IMR-90 (cell line): Measurements from ENCODE around the gene HIVEP3. TPM values are rescaled to one million over a fixed set of nuclear protein-coding genes. Genes with fewer than 3 reads are reported as not detected.
A peak's percentile ranks its signal among the peaks of the same experiment; 100 is the strongest.

ENCODE experiments used
- ATAC-seq: fragments of 200-7000 bp; cut with Tn5 transposase; 2 replicates; pipeline ENCODE4 v1.9.1; 2020; ENCODE audit warnings: low read depth, mild to moderate bottlenecking, moderate library complexity
- BruUV-seq: library from RNA; stranded (reverse); fragments of 400-500 nt; replicated peaks from 2 replicates; lab custom pipeline; 2021; lab: Mats Ljungman, UMichigan
- CTCF ChIA-PET: fragments of 300-600 bp; formaldehyde crosslinking; extraction: SDS; loops from one replicate; lab custom pipeline; 2021; ENCODE audit warnings: antibody characterized with exemption; lab: Yijun Ruan, JAX
- POLR2A ChIA-PET: fragments of 300-600 bp; sonication (Branson Sonifier 250); formaldehyde crosslinking; loops from one replicate; lab custom pipeline; 2022; ENCODE audit warnings: antibody characterized with exemption; ENCODE audit not compliant: unreplicated experiment; lab: Charles Lee
- DNase-seq: peaks from one replicate; pipeline ENCODE4 v3.0.0; 2013
- H2AFZ ChIP-seq: replicated peaks from 2 replicates; pipeline ENCODE3; 2013; ENCODE audit warnings: low read length, mild to moderate bottlenecking; ENCODE audit not compliant: poor library complexity
- H2AK5ac ChIP-seq: 2 replicates; pipeline ENCODE4 v1.6.1; 2013; ENCODE audit warnings: low read depth, low read length, inconsistent platforms
- H2AK9ac ChIP-seq: replicated peaks from 2 replicates; pipeline ENCODE3; 2013; ENCODE audit warnings: mild to moderate bottlenecking, low read depth, low read length, moderate library complexity; ENCODE audit not compliant: poor library complexity
- H2BK120ac ChIP-seq: 2 replicates; pipeline ENCODE4 v1.6.1; 2013; ENCODE audit warnings: low read depth, low read length, inconsistent platforms
- H2BK15ac ChIP-seq: 3 replicates; pipeline ENCODE4 v1.6.1; 2013; ENCODE audit warnings: low read depth, low read length, inconsistent platforms
- H2BK20ac ChIP-seq: 2 replicates; pipeline ENCODE4 v1.6.1; 2013; ENCODE audit warnings: low read depth, mild to moderate bottlenecking, inconsistent platforms, low read length, moderate library complexity
- H2BK5ac ChIP-seq: 2 replicates; pipeline ENCODE4 v1.6.1; 2013; ENCODE audit warnings: mild to moderate bottlenecking, low read depth, low read length, inconsistent platforms; ENCODE audit not compliant: poor library complexity, severe bottlenecking
- H3K14ac ChIP-seq: replicated peaks from 2 replicates; pipeline ENCODE4 v1.6.1; 2013; ENCODE audit warnings: low read depth, low read length, inconsistent platforms
- H3K18ac ChIP-seq: 2 replicates; pipeline ENCODE4 v1.6.1; 2013; ENCODE audit warnings: low read depth, low read length, control low read depth
- H3K23ac ChIP-seq: 2 replicates; pipeline ENCODE4 v1.6.1; 2013; ENCODE audit warnings: low read depth, low read length, inconsistent platforms
- H3K27ac ChIP-seq: 2 replicates; pipeline ENCODE4 v1.5.1; 2013; ENCODE audit warnings: mild to moderate bottlenecking, control low read depth, low read length; ENCODE audit not compliant: insufficient read depth
- H3K27me3 ChIP-seq: 2 replicates; pipeline ENCODE4 v1.6.1; 2013; ENCODE audit warnings: low read length; ENCODE audit not compliant: control insufficient read depth, insufficient read depth
- H3K36me3 ChIP-seq: 2 replicates; pipeline ENCODE4 v1.6.1; 2013; ENCODE audit warnings: low read length, mixed read lengths; ENCODE audit not compliant: control insufficient read depth, insufficient read depth
- H3K4ac ChIP-seq: 2 replicates; pipeline ENCODE4 v1.6.1; 2013; ENCODE audit warnings: low read depth, low read length, inconsistent platforms
- H3K4me1 ChIP-seq: 2 replicates; pipeline ENCODE4 v1.6.1; 2013; ENCODE audit warnings: low read length, mixed read lengths; ENCODE audit not compliant: control insufficient read depth, insufficient read depth
- H3K4me2 ChIP-seq: 2 replicates; pipeline ENCODE4 v1.6.1; 2013; ENCODE audit warnings: low read depth, mild to moderate bottlenecking, control low read depth, low read length, moderate library complexity
- H3K4me3 ChIP-seq: 2 replicates; pipeline ENCODE4 v1.5.1; 2013; ENCODE audit warnings: low read depth, mild to moderate bottlenecking, control low read depth, low read length, moderate library complexity; ENCODE audit not compliant: insufficient read depth
- H3K56ac ChIP-seq: 2 replicates; pipeline ENCODE4 v1.6.1; 2013; ENCODE audit warnings: low read length, inconsistent platforms; ENCODE audit not compliant: insufficient read depth; ENCODE audit errors: extremely low read depth
- H3K79me1 ChIP-seq, 2 experiments: 2 replicates each; pipeline ENCODE4 v1.6.1; 2013; ENCODE audit warnings: low read length in 2 of 2, inconsistent platforms in 1 of 2, low read depth in 1 of 2
- H3K9ac ChIP-seq: 2 replicates; pipeline ENCODE4 v1.6.1; 2013; ENCODE audit warnings: low read depth, low read length, control low read depth
- H3K9me1 ChIP-seq: 2 replicates; pipeline ENCODE4 v1.6.1; 2013; ENCODE audit warnings: low read length, inconsistent platforms; ENCODE audit not compliant: insufficient read depth
- H3K9me3 ChIP-seq: 2 replicates; pipeline ENCODE4 v1.6.1; 2013; ENCODE audit warnings: low read length; ENCODE audit not compliant: control insufficient read depth, insufficient read depth
- H4K20me1 ChIP-seq: 2 replicates; pipeline ENCODE4 v1.6.1; 2013; ENCODE audit warnings: low read length, inconsistent platforms; ENCODE audit not compliant: insufficient read depth
- H4K5ac ChIP-seq: 2 replicates; pipeline ENCODE4 v1.6.1; 2013; ENCODE audit warnings: mild to moderate bottlenecking, low read depth, low read length, control low read depth
- H4K8ac ChIP-seq, 2 experiments: 2 replicates each; pipeline ENCODE4 v1.6.1; 2013; ENCODE audit warnings: low read depth in 2 of 2, low read length in 2 of 2, control low read depth in 1 of 2, inconsistent platforms in 1 of 2
- H4K91ac ChIP-seq: 2 replicates; pipeline ENCODE4 v1.6.1; 2013; ENCODE audit warnings: low read depth, low read length, inconsistent platforms; ENCODE audit not compliant: insufficient read depth
- BHLHE40 ChIP-seq: fragments of 150-350 bp; IDR thresholded peaks from 2 replicates; pipeline ENCODE4 v1.6.1; 2016; ENCODE audit warnings: mild to moderate bottlenecking, low read depth, low read length
- CEBPB ChIP-seq: IDR thresholded peaks from 2 replicates; pipeline ENCODE4 v1.6.1; 2012; ENCODE audit warnings: low read depth, low read length, improper control_type of control experiment
- CHD1 ChIP-seq: IDR thresholded peaks from 2 replicates; pipeline ENCODE4 v1.6.1; 2012; ENCODE audit warnings: low read depth, low read length, improper control_type of control experiment
- FOS ChIP-seq: fragments of 150-350 bp; IDR thresholded peaks from 2 replicates; pipeline ENCODE4 v1.6.1; 2016; ENCODE audit warnings: low read depth, low read length
- MAFK ChIP-seq: IDR thresholded peaks from 2 replicates; pipeline ENCODE4 v1.6.1; 2012; ENCODE audit warnings: low read depth, low read length, improper control_type of control experiment
- MAZ ChIP-seq: IDR thresholded peaks from 2 replicates; pipeline ENCODE4 v1.6.1; 2012; ENCODE audit warnings: low read depth, mild to moderate bottlenecking, low read length, improper control_type of control experiment, moderate library complexity, borderline replicate concordance
- MXI1 ChIP-seq: IDR thresholded peaks from 2 replicates; pipeline ENCODE4 v1.6.1; 2012; ENCODE audit warnings: low read depth, mild to moderate bottlenecking, low read length, moderate library complexity, borderline replicate concordance
- NFE2L2 ChIP-seq: fragments of 150-350 bp; IDR thresholded peaks from 2 replicates; pipeline ENCODE4 v1.6.1; 2016; ENCODE audit warnings: low read depth, mild to moderate bottlenecking, low read length
- POLR2A ChIP-seq: IDR thresholded peaks from 2 replicates; pipeline ENCODE4 v1.6.1; 2012; ENCODE audit warnings: mild to moderate bottlenecking, low read depth, low read length
- RAD21 ChIP-seq: IDR thresholded peaks from 2 replicates; pipeline ENCODE4 v1.6.1; 2012; ENCODE audit warnings: low read length, improper control_type of control experiment
- RCOR1 ChIP-seq: IDR thresholded peaks from 2 replicates; pipeline ENCODE4 v1.6.1; 2012; ENCODE audit warnings: mild to moderate bottlenecking, low read length, improper control_type of control experiment; ENCODE audit not compliant: insufficient replicate concordance
- RFX5 ChIP-seq: IDR thresholded peaks from 2 replicates; pipeline ENCODE4 v1.8.0; 2012; ENCODE audit warnings: low read depth, mild to moderate bottlenecking, low read length, moderate library complexity
- SMC3 ChIP-seq: fragments of 150-350 bp; IDR thresholded peaks from 2 replicates; pipeline ENCODE4 v1.6.1; 2016; ENCODE audit warnings: low read depth, mild to moderate bottlenecking, antibody characterized with exemption, low read length, moderate library complexity
- USF2 ChIP-seq: fragments of 150-350 bp; IDR thresholded peaks from 2 replicates; pipeline ENCODE4 v1.6.1; 2017; ENCODE audit warnings: mild to moderate bottlenecking, antibody characterized with exemption, low read length, low read depth
- WGBS, 2 experiments: methylation state at CpG; one replicate each; pipeline versions ENCODE4 v1.1.5 to v1.1.7; 2013; ENCODE audit warnings: missing lambda C conversion rate in 2 of 2; ENCODE audit not compliant: insufficient read length in 1 of 2; ENCODE audit errors: extremely low coverage in 2 of 2; 5-methylcytosine and 5-hydroxymethylcytosine counted together
- dilution Hi-C: fragments of 300-500 bp; cut with HindIII; formaldehyde crosslinking; loops from one replicate; pipeline ENCODE4 v1.14.3; 2018; ENCODE audit warnings: low sequenced_read_pairs; ENCODE audit not compliant: unreplicated experiment
- in situ Hi-C: fragments of 300-500 bp; cut with MboI; formaldehyde crosslinking; loops from 3 replicates; pipeline ENCODE4 v1.14.3; 2019; ENCODE audit warnings: low sequenced_read_pairs, inconsistent platforms, mixed read lengths
- intact Hi-C: fragments of 100-400 bp; cut with micrococcal nuclease; formaldehyde crosslinking; loops from 2 replicates; pipeline ENCODE4 v1.10.0; 2022
- polyA plus RNA-seq, 3 experiments: library from polyadenylated mRNA; depleted of rRNA; stranded (reverse); fragments of >200 nt; gene quantifications; 2 replicates each; pipeline ENCODE4 v1.2.3, GENCODE V29; 2012; ENCODE audit warnings: low replicate concordance in 1 of 3
- total RNA-seq: library from RNA; depleted of rRNA; stranded (reverse); fragments of >200 nt; gene quantifications from 2 replicates; pipeline ENCODE4 v1.2.3, GENCODE V29; 2012
- TF ChIP-seq, protein P1 (sequence below): conservative IDR thresholded peaks from 2 replicates; pipeline ENCODE4 v1.5.1; 2012; ENCODE audit warnings: mild to moderate bottlenecking, low read depth, low read length, improper control_type of control experiment

The HIVEP3 gene
- total and polyA plus RNA-seq, 2 of the 4 experiments (the other 2 are of a cell fraction) = 1.4 to 4.0 TPM

- Histone ChIP-seq H3K4me3 (no peak overlapping the region), H2BK5ac (peak overlapping the region; percentile 42), H3K14ac (no peak overlapping the region; the same call in 1 of the 2 replicates), H2BK20ac (peak overlapping the region; percentile 58; the same call in 1 of the 2 replicates), H4K20me1 (peaks cover 5% of the 10 kb centered on the region), H3K9ac (no peak overlapping the region), H3K18ac (no peak overlapping the region; the same call in 1 of the 2 replicates), H3K27me3 (no peaks in the 10 kb centered on the region), H3K79me1 (no peaks in the 10 kb centered on the region), H3K4me1 (peaks cover 11% of the 10 kb centered on the region), H2AK5ac (peak overlapping the region; percentile 26; the same call in 1 of the 2 replicates), H3K9me1 (peaks cover 5% of the 10 kb centered on the region; the same call in 1 of the 2 replicates), H3K23ac (no peak overlapping the region), H3K36me3 (no peaks in the 10 kb centered on the region), H4K91ac (no peak overlapping the region; the same call in 1 of the 2 replicates), H3K27ac (no peak overlapping the region), H2BK15ac (peak overlapping the region; percentile 13; the same call in 2 of the 3 replicates), H3K4ac (peak overlapping the region; percentile 27; the same call in 1 of the 2 replicates), H2AK9ac (peak overlapping the region; percentile 58), H4K5ac (no peak overlapping the region), H3K9me3 (no peaks in the 10 kb centered on the region), H2AFZ (peak overlapping the region; percentile 54), H3K56ac (no peak overlapping the region), H3K4me2 (peak overlapping the region; percentile 47), H4K8ac (no peak overlapping the region), H2BK120ac (peak overlapping the region; percentile 45; the same call in 1 of the 2 replicates)
- WGBS, 2 experiments = 60% methylated on average over 1 of the region's 7 CpGs; no CpG with 5 or more reads in 1 of the 2 experiments
- dilution Hi-C loops (no loop called here), intact Hi-C loops (no loop called here), in situ Hi-C loops (no loop called here)
- DNase-seq = peak; percentile 91
- ChIA-PET POLR2A (no interaction called here), CTCF (no interaction called here)
- peak; percentile 77 for ATAC-seq
- BruUV-seq = no TSS peak
- TF ChIP-seq FOS (peak; percentile 84), USF2 (no peak), CEBPB (peak; percentile 29), RFX5 (no peak), MXI1 (no peak), NFE2L2 (no peak), BHLHE40 (peak; percentile 76), MAZ (no peak; the same call in 1 of the 2 replicates), RCOR1 (peak; percentile 62), CHD1 (no peak), POLR2A (peak; percentile 47), SMC3 (peak; percentile 20; the same call in 1 of the 2 replicates), MAFK (no peak), RAD21 (no peak; the same call in 1 of the 2 replicates)
- TF ChIP-seq, protein P1, sequence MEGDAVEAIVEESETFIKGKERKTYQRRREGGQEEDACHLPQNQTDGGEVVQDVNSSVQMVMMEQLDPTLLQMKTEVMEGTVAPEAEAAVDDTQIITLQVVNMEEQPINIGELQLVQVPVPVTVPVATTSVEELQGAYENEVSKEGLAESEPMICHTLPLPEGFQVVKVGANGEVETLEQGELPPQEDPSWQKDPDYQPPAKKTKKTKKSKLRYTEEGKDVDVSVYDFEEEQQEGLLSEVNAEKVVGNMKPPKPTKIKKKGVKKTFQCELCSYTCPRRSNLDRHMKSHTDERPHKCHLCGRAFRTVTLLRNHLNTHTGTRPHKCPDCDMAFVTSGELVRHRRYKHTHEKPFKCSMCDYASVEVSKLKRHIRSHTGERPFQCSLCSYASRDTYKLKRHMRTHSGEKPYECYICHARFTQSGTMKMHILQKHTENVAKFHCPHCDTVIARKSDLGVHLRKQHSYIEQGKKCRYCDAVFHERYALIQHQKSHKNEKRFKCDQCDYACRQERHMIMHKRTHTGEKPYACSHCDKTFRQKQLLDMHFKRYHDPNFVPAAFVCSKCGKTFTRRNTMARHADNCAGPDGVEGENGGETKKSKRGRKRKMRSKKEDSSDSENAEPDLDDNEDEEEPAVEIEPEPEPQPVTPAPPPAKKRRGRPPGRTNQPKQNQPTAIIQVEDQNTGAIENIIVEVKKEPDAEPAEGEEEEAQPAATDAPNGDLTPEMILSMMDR = no peak
These were observed 56.1 kb downstream of the HIVEP3 start for GRCh38 chr1:41862384-41863221.
